COR-L47 (cell line): ENCODE measurements around the gene VSIG8.
A peak's percentile ranks its signal among the peaks of the same experiment; 100 is the strongest.

Experiments used
- DNase-seq: peaks from one replicate; lab custom pipeline; 2025; lab: John Stamatoyannopoulos, UW

The VSIG8 gene

GRCh38 chr1:159882527-159882862, 20.0 kb upstream of the VSIG8 start:
- DNase-seq = no peak

- DNase-seq = peak; percentile 95
These were observed 19.4 kb upstream of the VSIG8 start for GRCh38 chr1:159881622-159882526.

- DNase-seq = no peak
These were observed 18.0 kb upstream of the VSIG8 start for GRCh38 chr1:159880430-159880829.

- DNase-seq = no peak
These were observed 17.5 kb upstream of the VSIG8 start for GRCh38 chr1:159879977-159880376.

- DNase-seq = no peak
These were observed 16.7 kb upstream of the VSIG8 start for GRCh38 chr1:159879136-159879535.

GRCh38 chr1:159877695-159878444, 15.4 kb upstream of the VSIG8 start:
- DNase-seq = peak; percentile 33

GRCh38 chr1:159873530-159874143, 11.2 kb upstream of the VSIG8 start:
- no peak for DNase-seq

- no peak for DNase-seq
These were observed 10.4 kb upstream of the VSIG8 start for GRCh38 chr1:159872891-159873290.

GRCh38 chr1:159870704-159871103, 8.2 kb upstream of the VSIG8 start:
- DNase-seq = no peak

GRCh38 chr1:159869607-159870006, 7.2 kb upstream of the VSIG8 start:
- DNase-seq = no peak

GRCh38 chr1:159869173-159869572, 6.7 kb upstream of the VSIG8 start:
- DNase-seq = peak; percentile 10

GRCh38 chr1:159868766-159869165, 6.3 kb upstream of the VSIG8 start:
- no peak for DNase-seq

GRCh38 chr1:159867664-159868026, 5.2 kb upstream of the VSIG8 start:
- DNase-seq = peak; percentile 83

- no peak for DNase-seq
These were observed 4.6 kb upstream of the VSIG8 start for GRCh38 chr1:159866905-159867663.

GRCh38 chr1:159866066-159866465, 3.6 kb upstream of the VSIG8 start:
- DNase-seq = no peak

GRCh38 chr1:159864262-159864661, 1.8 kb upstream of the VSIG8 start:
- no peak for DNase-seq

GRCh38 chr1:159862031-159862430, 426 bp downstream of the VSIG8 start:
- DNase-seq = no peak

GRCh38 chr1:159861218-159861617, 1.2 kb downstream of the VSIG8 start:
- DNase-seq = no peak

GRCh38 chr1:159860456-159860855, 2.0 kb downstream of the VSIG8 start:
- no peak for DNase-seq

- DNase-seq = no peak
These were observed 2.6 kb downstream of the VSIG8 start for GRCh38 chr1:159859767-159860322.

GRCh38 chr1:159857889-159858288, 4.6 kb downstream of the VSIG8 start:
- no peak for DNase-seq

GRCh38 chr1:159856576-159856975, 5.9 kb downstream of the VSIG8 start:
- no peak for DNase-seq
